ENCODE measurements around the gene MORF4L1. TPM values are rescaled to one million over a fixed set of nuclear protein-coding genes. Genes with fewer than 3 reads are reported as not detected.

The MORF4L1 gene
- total and polyA plus RNA-seq, 10 of the 15 experiments (the other 5 are each of a cell fraction or from before 2014, with no cell fraction given) = 113 to 636 (median 229) TPM

GRCh38 chr15:78872972-78873792 is 492 bp downstream of the MORF4L1 start (continued):
- TF ChIP-seq CUX1 (IDR thresholded peaks at IDR 0.05; ENCODE audit: insufficient replicate concordance, low read depth, low read length) (no peak), MAX (IDR thresholded peaks at IDR 0.05; ENCODE audit: low read depth, low read length) (peak; percentile 3; the same call in 1 of the 2 replicates), HCFC1 (IDR thresholded peaks at IDR 0.05; ENCODE audit: low read length) (peak; percentile 37; the same call in 1 of the 2 replicates), SIX5 (IDR thresholded peaks at IDR 0.05; ENCODE audit: low read depth, low read length, severe bottlenecking) (no peak), DPF2 (IDR thresholded peaks at IDR 0.05) (peak; percentile 39; the same call in 1 of the 2 replicates), RB1 (IDR thresholded peaks at IDR 0.05; ENCODE audit: borderline replicate concordance) (no peak; the same call in 1 of the 2 replicates), YY1 (IDR thresholded peaks at IDR 0.05; ENCODE audit: low read depth, low read length) (peak; percentile 99), FOXK2 (IDR thresholded peaks at IDR 0.05) (no peak), SKIL (IDR thresholded peaks at IDR 0.05; ENCODE audit: low read depth, poor library complexity, severe bottlenecking) (no peak), IKZF1 (conservative IDR thresholded peaks at IDR 0.05) (peak; percentile 42), FOS (IDR thresholded peaks at IDR 0.05; ENCODE audit: borderline replicate concordance, extremely low read depth, insufficient read length) (no peak), SMC3 (IDR thresholded peaks at IDR 0.05; ENCODE audit: borderline replicate concordance, low read length) (no peak), EZH2 (IDR thresholded peaks at IDR 0.05; ENCODE audit: borderline replicate concordance, control insufficient read depth, low read depth, low read length) (no peak), EP300 (IDR thresholded peaks at IDR 0.05; ENCODE audit: borderline replicate concordance in 1 of 2, control insufficient read depth in 1 of 2, low read depth in 2 of 2, low read length in 2 of 2) (no peak), ATF3 (IDR thresholded peaks at IDR 0.05; ENCODE audit: borderline replicate concordance, extremely low read depth, low read depth, low read length) (no peak), ZNF274 (IDR thresholded peaks at IDR 0.05; ENCODE audit: insufficient read depth, insufficient read length) (no peak), ZBTB33 (IDR thresholded peaks at IDR 0.05) (no peak), RCOR1 (conservative IDR thresholded peaks at IDR 0.05; ENCODE audit: low read depth, low read length) (no peak), SMARCA5 (IDR thresholded peaks at IDR 0.05) (peak; percentile 85)

All from GM12878 (cell line).